Measurements from ENCODE around the gene SULT1B1. TPM values are rescaled to one million over a fixed set of nuclear protein-coding genes. Genes with fewer than 3 reads are reported as not detected.

SULT1B1 gene
- total and polyA plus RNA-seq, 2 of the 8 experiments (the other 6 are each of a cell fraction or from before 2014, with no cell fraction given) = not detected

GRCh38 chr4:69800599-69800998, 40.2 kb upstream of the SULT1B1 start (continued):
- no peak for TF ChIP-seq HDAC6 (IDR thresholded peaks at IDR 0.05; ENCODE audit: low read depth, low read length)
- TF ChIP-seq FOSL1 (IDR thresholded peaks at IDR 0.05; ENCODE audit: insufficient read depth, low read depth, low read length) = no peak
- TF ChIP-seq TAF1 (IDR thresholded peaks at IDR 0.05; ENCODE audit: low read depth, low read length) = no peak
